ENCODE data around the gene MUC20.

Gene MUC20

GRCh38 chr3:195715583-195716266, 5.1 kb upstream of the MUC20 start:
- Histone ChIP-seq H3K4me3 (ENCODE audit: low read depth in 1 of 2, low read length in 2 of 2) (no peak overlapping the region), H3K9me3 (ENCODE audit: insufficient read depth, low read length, severe bottlenecking) (peaks cover 10% of the 10 kb centered on the region), H3K36me3 (ENCODE audit: insufficient read depth, low read length) (no peaks in the 10 kb centered on the region), H2AFZ (ENCODE audit: low read depth, low read length) (no peak overlapping the region), H4K20me1 (ENCODE audit: insufficient read depth, low read length) (no peaks in the 10 kb centered on the region), H3K9ac (ENCODE audit: low read depth, low read length) (no peak overlapping the region), H3K4me2 (ENCODE audit: insufficient read depth, low read length) (no peak overlapping the region), H3K79me2 (ENCODE audit: insufficient read depth, low read length) (no peaks in the 10 kb centered on the region), H3K27ac (ENCODE audit: low read length) (no peak overlapping the region), H3K4me1 (ENCODE audit: insufficient read depth, low read length) (no peaks in the 10 kb centered on the region), H3K27me3 (ENCODE audit: insufficient read depth, low read length, poor library complexity) (no peaks in the 10 kb centered on the region)
- no peak for ATAC-seq (ENCODE audit: insufficient read depth, low read depth)
- no peak for DNase-seq
- no peak for TF ChIP-seq EZH2 (IDR thresholded peaks at IDR 0.05; ENCODE audit: borderline replicate concordance, low read depth, low read length, severe bottlenecking)
- TF ChIP-seq CTCF (IDR thresholded peaks at IDR 0.05; ENCODE audit: borderline replicate concordance, extremely low read depth, low read length, poor library complexity, severe bottlenecking): no peak

DNA sequence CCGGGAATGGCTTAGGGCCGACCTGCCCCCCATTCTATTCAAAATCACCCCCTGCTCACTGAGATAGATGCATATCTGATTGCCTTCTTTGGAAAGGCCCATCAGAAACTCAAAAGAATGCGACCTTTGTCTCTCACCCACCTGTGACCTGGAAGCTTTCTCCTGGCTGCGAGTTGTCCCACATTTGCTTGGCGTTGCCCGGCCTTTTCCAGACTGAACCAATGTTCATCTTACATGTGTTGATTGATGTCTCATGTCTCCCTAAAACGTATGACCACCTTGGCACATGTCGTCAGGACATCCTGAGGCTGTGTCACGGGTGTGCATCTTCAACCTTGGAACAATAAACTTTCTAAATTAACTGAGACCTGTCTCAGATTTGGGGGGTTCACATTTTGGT, 3.4 kb upstream of the MUC20 start:
- no peak overlapping the region for H3K4me2 ChIP-seq (ENCODE audit: insufficient read depth, low read length)

GRCh38 chr3:195717852-195718476, 2.8 kb upstream of the MUC20 start:
- ATAC-seq (ENCODE audit: insufficient read depth, low read depth) (no peak), DNase-seq (no peak)
- Histone ChIP-seq H4K20me1 (ENCODE audit: insufficient read depth, low read length) (no peaks in the 10 kb centered on the region), H3K4me1 (ENCODE audit: insufficient read depth, low read length) (no peaks in the 10 kb centered on the region), H3K4me3 (ENCODE audit: low read depth in 1 of 2, low read length in 2 of 2) (no peak overlapping the region), H3K27ac (ENCODE audit: low read length) (no peak overlapping the region), H3K79me2 (ENCODE audit: insufficient read depth, low read length) (no peaks in the 10 kb centered on the region), H2AFZ (ENCODE audit: low read depth, low read length) (no peak overlapping the region), H3K9me3 (ENCODE audit: insufficient read depth, low read length, severe bottlenecking) (peaks cover 10% of the 10 kb centered on the region), H3K27me3 (ENCODE audit: insufficient read depth, low read length, poor library complexity) (no peaks in the 10 kb centered on the region), H3K4me2 (ENCODE audit: insufficient read depth, low read length) (no peak overlapping the region), H3K36me3 (ENCODE audit: insufficient read depth, low read length) (no peaks in the 10 kb centered on the region), H3K9ac (ENCODE audit: low read depth, low read length) (no peak overlapping the region)
- TF ChIP-seq CTCF (IDR thresholded peaks at IDR 0.05; ENCODE audit: borderline replicate concordance, extremely low read depth, low read length, poor library complexity, severe bottlenecking): no peak
- no peak for TF ChIP-seq EZH2 (IDR thresholded peaks at IDR 0.05; ENCODE audit: borderline replicate concordance, low read depth, low read length, severe bottlenecking)

More for the DNA sequence above, 3.4 kb upstream of the MUC20 start:
- Histone ChIP-seq H3K36me3 (ENCODE audit: insufficient read depth, low read length) (no peaks in the 10 kb centered on the region), H3K27me3 (ENCODE audit: insufficient read depth, low read length, poor library complexity) (no peaks in the 10 kb centered on the region), H3K9me3 (ENCODE audit: insufficient read depth, low read length, severe bottlenecking) (peaks cover 10% of the 10 kb centered on the region), H4K20me1 (ENCODE audit: insufficient read depth, low read length) (no peaks in the 10 kb centered on the region), H3K4me3 (ENCODE audit: low read depth in 1 of 2, low read length in 2 of 2) (no peak overlapping the region), H3K4me1 (ENCODE audit: insufficient read depth, low read length) (no peaks in the 10 kb centered on the region), H2AFZ (ENCODE audit: low read depth, low read length) (no peak overlapping the region), H3K9ac (ENCODE audit: low read depth, low read length) (no peak overlapping the region), H3K27ac (ENCODE audit: low read length) (no peak overlapping the region), H3K79me2 (ENCODE audit: insufficient read depth, low read length) (no peaks in the 10 kb centered on the region)
- no peak for TF ChIP-seq CTCF (IDR thresholded peaks at IDR 0.05; ENCODE audit: borderline replicate concordance, extremely low read depth, low read length, poor library complexity, severe bottlenecking)
- DNase-seq (no peak), ATAC-seq (ENCODE audit: insufficient read depth, low read depth) (no peak)
